ENCODE results near the gene PGBD1. TPM values are rescaled to one million over a fixed set of nuclear protein-coding genes. Genes with fewer than 3 reads are reported as not detected.
"Not testable (repeated sequence)": the region's sequence is repeated elsewhere in the genome, so short reads cannot be mapped to it uniquely, and the experiment has no call there.

The PGBD1 gene
- total RNA-seq, 1 experiment from 2014 or later, result 6.8 TPM

- Histone ChIP-seq H3K36me3 (replicated peaks; ENCODE audit: control insufficient read depth, insufficient read depth, low read length) (no peaks in the 10 kb centered on the region; the same call in 1 of the 2 replicates), H3K4me3 (ENCODE audit: insufficient read depth, low read depth, low read length) (no peak overlapping the region), H3K27me3 (ENCODE audit: control insufficient read depth, insufficient read depth, low read length) (no peaks in the 10 kb centered on the region)
- no peak for DNase-seq
Measured at GRCh38 chr6:28303570-28303969, 22.2 kb downstream of the PGBD1 start.

DNA sequence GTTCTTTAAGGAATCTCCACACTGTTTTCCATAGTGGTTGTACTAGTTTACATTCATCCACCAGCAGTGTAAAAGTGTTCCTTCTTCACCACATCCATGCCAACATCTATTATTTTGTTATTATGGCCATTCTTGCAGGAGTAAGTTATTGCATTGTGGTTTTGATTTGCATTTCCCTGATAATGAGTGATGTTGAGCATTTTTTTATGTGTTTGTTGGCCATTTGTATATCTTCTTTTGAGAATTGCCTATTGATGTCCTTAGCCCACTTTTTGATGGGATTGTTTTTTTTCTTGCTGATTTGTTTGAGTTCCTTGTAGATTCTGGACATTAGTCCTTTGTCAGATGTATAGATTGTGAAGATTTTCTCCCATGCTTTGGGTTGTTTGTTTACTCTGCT is 25.0 kb downstream of the PGBD1 start:
- not testable (repeated sequence) for H3K27me3 ChIP-seq (ENCODE audit: control insufficient read depth, insufficient read depth, low read length); DNase-seq; H3K4me3 ChIP-seq (ENCODE audit: insufficient read depth, low read depth, low read length); H3K36me3 ChIP-seq (replicated peaks; ENCODE audit: control insufficient read depth, insufficient read depth, low read length)

GRCh38 chr6:28311139-28311823 is 29.9 kb downstream of the PGBD1 start:
- no peak overlapping the region for H3K4me3 ChIP-seq (ENCODE audit: insufficient read depth, low read depth, low read length)
- DNase-seq, result no peak

GRCh38 chr6:28312939-28313338 is 31.6 kb downstream of the PGBD1 start:
- H3K27me3 ChIP-seq (ENCODE audit: control insufficient read depth, insufficient read depth, low read length), result no peaks in the 10 kb centered on the region
- H3K4me3 ChIP-seq (ENCODE audit: insufficient read depth, low read depth, low read length), result no peak overlapping the region
- no peaks in the 10 kb centered on the region for H3K36me3 ChIP-seq (replicated peaks; ENCODE audit: control insufficient read depth, insufficient read depth, low read length)
- no peak for DNase-seq

More at GRCh38 chr6:28311139-28311823, 29.9 kb downstream of the PGBD1 start:
- no peaks in the 10 kb centered on the region for H3K27me3 ChIP-seq (ENCODE audit: control insufficient read depth, insufficient read depth, low read length)
- H3K36me3 ChIP-seq (replicated peaks; ENCODE audit: control insufficient read depth, insufficient read depth, low read length), result no peaks in the 10 kb centered on the region

- Histone ChIP-seq H3K36me3 (replicated peaks; ENCODE audit: control insufficient read depth, insufficient read depth, low read length) (no peaks in the 10 kb centered on the region), H3K27me3 (ENCODE audit: control insufficient read depth, insufficient read depth, low read length) (no peaks in the 10 kb centered on the region), H3K4me3 (ENCODE audit: insufficient read depth, low read depth, low read length) (no peak overlapping the region)
- no peak for DNase-seq
Measured at GRCh38 chr6:28315628-28316027, 34.3 kb downstream of the PGBD1 start.

DNA sequence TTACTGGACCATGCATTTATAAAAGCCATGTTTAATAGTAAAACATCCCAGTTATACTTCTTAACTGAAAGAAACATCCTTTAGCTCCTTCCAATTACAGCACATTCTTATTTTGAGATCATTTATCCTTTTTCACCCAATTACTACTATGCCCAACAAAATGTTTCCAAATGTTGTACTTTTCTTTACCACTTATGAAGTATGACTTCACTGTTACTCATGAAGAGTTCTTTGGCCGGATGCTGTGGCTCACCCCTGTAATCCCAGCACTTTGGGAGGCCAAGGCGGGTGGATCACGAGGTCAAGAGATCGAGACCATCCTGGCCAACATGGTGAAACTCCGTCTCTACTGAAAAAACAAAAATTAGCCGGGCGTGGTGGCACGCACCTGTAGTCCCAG is 36.5 kb downstream of the PGBD1 start:
- DNase-seq; H3K36me3 ChIP-seq (replicated peaks; ENCODE audit: control insufficient read depth, insufficient read depth, low read length): not testable (repeated sequence)

DNA sequence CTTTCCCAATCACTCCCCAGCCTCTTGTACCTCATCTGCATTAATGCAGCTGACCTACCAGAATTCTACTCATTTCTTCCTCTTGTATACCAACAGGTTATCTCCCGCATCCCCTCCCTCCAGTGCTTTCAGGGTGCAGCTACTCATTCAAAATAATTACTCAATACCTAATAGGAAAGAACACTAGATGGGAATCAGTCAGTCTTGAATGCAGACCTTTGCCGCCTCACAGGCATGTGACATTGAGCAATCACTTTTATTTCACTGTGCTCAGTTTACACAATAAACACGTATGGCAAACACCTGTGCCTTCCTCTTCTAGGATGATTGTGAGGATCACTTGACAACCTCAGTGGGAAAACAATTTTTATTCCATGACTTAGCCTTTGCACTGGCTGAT is 41.3 kb downstream of the PGBD1 start:
- DNase-seq, result no peak
- H3K36me3 ChIP-seq (replicated peaks; ENCODE audit: control insufficient read depth, insufficient read depth, low read length), result peaks cover 12% of the 10 kb centered on the region
- no peak overlapping the region for H3K4me3 ChIP-seq (ENCODE audit: insufficient read depth, low read depth, low read length)
- no peaks in the 10 kb centered on the region for H3K27me3 ChIP-seq (ENCODE audit: control insufficient read depth, insufficient read depth, low read length)

More for the DNA sequence above, 36.5 kb downstream of the PGBD1 start:
- H3K4me3 ChIP-seq (ENCODE audit: insufficient read depth, low read depth, low read length); H3K27me3 ChIP-seq (ENCODE audit: control insufficient read depth, insufficient read depth, low read length): not testable (repeated sequence)

DNA sequence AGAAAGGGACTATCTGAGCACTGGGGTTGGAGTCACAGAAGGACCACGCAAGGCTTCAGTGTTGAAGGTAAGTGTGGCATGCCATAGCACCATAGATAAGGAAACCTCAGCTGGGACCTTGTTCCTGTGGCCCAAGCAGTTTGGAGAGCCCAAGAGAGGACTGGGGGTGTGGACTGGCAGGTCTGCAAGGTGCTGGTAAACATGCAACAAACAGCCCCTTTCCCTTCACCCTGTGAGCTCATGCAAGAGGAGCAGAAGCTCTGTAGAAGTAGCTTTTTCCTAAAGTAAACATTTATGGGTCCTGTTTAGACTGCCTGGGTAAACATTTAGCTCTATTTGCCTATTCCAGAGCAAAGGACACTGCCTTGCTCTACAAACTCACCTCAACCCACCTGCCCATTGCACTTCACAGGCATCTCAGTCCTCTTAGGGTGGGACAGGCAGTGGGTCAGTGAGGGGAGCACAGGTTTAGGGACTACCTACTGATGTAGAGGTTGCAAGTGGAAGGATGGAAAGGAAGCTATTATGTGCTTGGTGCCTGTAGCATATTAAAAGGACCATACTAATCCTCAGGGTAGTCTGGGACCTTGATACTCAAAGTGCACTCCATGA is 42.5 kb downstream of the PGBD1 start:
- Histone ChIP-seq H3K27me3 (ENCODE audit: control insufficient read depth, insufficient read depth, low read length) (no peaks in the 10 kb centered on the region), H3K36me3 (replicated peaks; ENCODE audit: control insufficient read depth, insufficient read depth, low read length) (peaks cover 12% of the 10 kb centered on the region), H3K4me3 (ENCODE audit: insufficient read depth, low read depth, low read length) (no peak overlapping the region)
- no peak for DNase-seq

- Histone ChIP-seq H3K4me3 (ENCODE audit: insufficient read depth, low read depth, low read length) (no peak overlapping the region), H3K27me3 (ENCODE audit: control insufficient read depth, insufficient read depth, low read length) (no peaks in the 10 kb centered on the region), H3K36me3 (replicated peaks; ENCODE audit: control insufficient read depth, insufficient read depth, low read length) (peaks cover 12% of the 10 kb centered on the region)
- DNase-seq, result no peak
Measured at GRCh38 chr6:28326371-28326948, 45.1 kb downstream of the PGBD1 start.

DNA sequence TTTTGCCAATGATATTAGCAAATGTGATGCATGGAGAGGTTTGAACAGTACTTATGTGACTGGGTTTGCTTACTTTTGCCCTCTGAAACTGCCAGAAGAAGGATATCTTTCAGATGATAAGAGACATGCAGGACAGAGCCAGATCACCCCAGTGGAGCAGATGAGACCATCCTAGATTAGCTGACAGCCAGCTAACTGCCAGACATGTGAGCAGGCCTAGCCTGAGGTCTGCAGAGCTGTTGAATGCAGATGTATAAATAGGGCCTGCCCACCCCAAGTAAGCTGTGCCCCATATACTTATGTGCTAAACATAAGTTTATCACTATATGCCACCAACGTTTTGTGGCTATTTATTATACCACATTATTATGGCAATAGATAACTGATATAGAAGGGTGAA is 48.7 kb downstream of the PGBD1 start:
- no peak overlapping the region for H3K4me3 ChIP-seq (ENCODE audit: insufficient read depth, low read depth, low read length)
- no peaks in the 10 kb centered on the region for H3K27me3 ChIP-seq (ENCODE audit: control insufficient read depth, insufficient read depth, low read length)
- H3K36me3 ChIP-seq (replicated peaks; ENCODE audit: control insufficient read depth, insufficient read depth, low read length), result peaks cover 12% of the 10 kb centered on the region
- DNase-seq, result no peak

GRCh38 chr6:28333047-28333446 is 51.7 kb downstream of the PGBD1 start:
- no peak for DNase-seq
- no peaks in the 10 kb centered on the region for H3K27me3 ChIP-seq (ENCODE audit: control insufficient read depth, insufficient read depth, low read length)
- no peaks in the 10 kb centered on the region; the same call in none of the 2 replicates for H3K36me3 ChIP-seq (replicated peaks; ENCODE audit: control insufficient read depth, insufficient read depth, low read length)
- H3K4me3 ChIP-seq (ENCODE audit: insufficient read depth, low read depth, low read length), result no peak overlapping the region

GRCh38 chr6:28333599-28334018 is 52.2 kb downstream of the PGBD1 start:
- Histone ChIP-seq H3K36me3 (replicated peaks; ENCODE audit: control insufficient read depth, insufficient read depth, low read length) (no peaks in the 10 kb centered on the region; the same call in none of the 2 replicates), H3K4me3 (ENCODE audit: insufficient read depth, low read depth, low read length) (no peak overlapping the region), H3K27me3 (ENCODE audit: control insufficient read depth, insufficient read depth, low read length) (no peaks in the 10 kb centered on the region)
- DNase-seq, result no peak

GRCh38 chr6:28334286-28335039 is 53.1 kb downstream of the PGBD1 start:
- H3K36me3 ChIP-seq (replicated peaks; ENCODE audit: control insufficient read depth, insufficient read depth, low read length), result no peaks in the 10 kb centered on the region
- no peak overlapping the region for H3K4me3 ChIP-seq (ENCODE audit: insufficient read depth, low read depth, low read length)
- no peak for DNase-seq
- no peaks in the 10 kb centered on the region for H3K27me3 ChIP-seq (ENCODE audit: control insufficient read depth, insufficient read depth, low read length)

GRCh38 chr6:28335040-28335563 is 53.7 kb downstream of the PGBD1 start:
- peak overlapping the region; percentile 53 for H3K4me3 ChIP-seq (ENCODE audit: insufficient read depth, low read depth, low read length)
- no peak for DNase-seq
- no peaks in the 10 kb centered on the region for H3K27me3 ChIP-seq (ENCODE audit: control insufficient read depth, insufficient read depth, low read length)
- H3K36me3 ChIP-seq (replicated peaks; ENCODE audit: control insufficient read depth, insufficient read depth, low read length), result no peaks in the 10 kb centered on the region

Data from H7 (cell line).